CD4-positive, alpha-beta T cell treated with Interleukin-4 for 4 hours (primary cell): ENCODE measurements around the gene CRMP1.
"Not testable (repeated sequence)": the region's sequence is repeated elsewhere in the genome, so short reads cannot be mapped to it uniquely, and the experiment has no call there.

ENCODE experiments used
- DNase-seq: peaks from one replicate; pipeline ENCODE4 v3.0.0-alpha.2; 2020

CRMP1 gene

GRCh38 chr4:5816851-5817375 is 76.0 kb downstream of the CRMP1 start:
- DNase-seq, result no peak

- DNase-seq, result no peak
Measured at GRCh38 chr4:5816101-5816500, 76.8 kb downstream of the CRMP1 start.

GRCh38 chr4:5815641-5816040 is 77.2 kb downstream of the CRMP1 start:
- DNase-seq, result no peak

GRCh38 chr4:5814421-5814820 is 78.5 kb downstream of the CRMP1 start:
- DNase-seq, result no peak

- DNase-seq, result no peak
Measured at GRCh38 chr4:5813882-5814255, 79.0 kb downstream of the CRMP1 start.

- peak; percentile 36 for DNase-seq
Measured at GRCh38 chr4:5812506-5813229, 80.2 kb downstream of the CRMP1 start.

GRCh38 chr4:5812057-5812456 is 80.8 kb downstream of the CRMP1 start:
- not testable (repeated sequence) for DNase-seq

- DNase-seq, result no peak
Measured at GRCh38 chr4:5810770-5811430, 82.0 kb downstream of the CRMP1 start.

- no peak for DNase-seq
Measured at GRCh38 chr4:5810151-5810550, 82.7 kb downstream of the CRMP1 start.

GRCh38 chr4:5809216-5809776 is 83.6 kb downstream of the CRMP1 start:
- no peak for DNase-seq

GRCh38 chr4:5808081-5808741 is 84.7 kb downstream of the CRMP1 start:
- DNase-seq, result no peak

GRCh38 chr4:5805270-5805669 is 87.6 kb downstream of the CRMP1 start:
- DNase-seq, result no peak

GRCh38 chr4:5804656-5805055 is 88.2 kb downstream of the CRMP1 start:
- DNase-seq, result no peak

GRCh38 chr4:5802565-5802964 is 90.3 kb downstream of the CRMP1 start:
- DNase-seq, result no peak

GRCh38 chr4:5801696-5802095 is 91.2 kb downstream of the CRMP1 start:
- no peak for DNase-seq

GRCh38 chr4:5800496-5800895 is 92.4 kb downstream of the CRMP1 start:
- DNase-seq, result no peak

- no peak for DNase-seq
Measured at GRCh38 chr4:5799406-5799805, 93.5 kb downstream of the CRMP1 start.

GRCh38 chr4:5798946-5799345 is 93.9 kb downstream of the CRMP1 start:
- DNase-seq, result no peak

GRCh38 chr4:5798462-5798861 is 94.4 kb downstream of the CRMP1 start:
- no peak for DNase-seq

- no peak for DNase-seq
Measured at GRCh38 chr4:5797866-5798265, 95.0 kb downstream of the CRMP1 start.

- no peak for DNase-seq
Measured at GRCh38 chr4:5796976-5797375, 95.9 kb downstream of the CRMP1 start.

- DNase-seq, result no peak
Measured at GRCh38 chr4:5795580-5795979, 97.3 kb downstream of the CRMP1 start.

- DNase-seq, result no peak
Measured at GRCh38 chr4:5793514-5793913, 99.4 kb downstream of the CRMP1 start.

- no peak for DNase-seq
Measured at GRCh38 chr4:5791654-5792053, 101.2 kb downstream of the CRMP1 start.
